Fibroblast of upper back skin (primary cell): ENCODE data around the gene VAT1L.

Experiments used
- DNase-seq: peaks from one replicate; pipeline ENCODE4 v3.0.0-alpha.2; 2013

The VAT1L gene

GRCh38 chr16:77836801-77837200, 48.4 kb downstream of the VAT1L start:
- no peak for DNase-seq

DNA sequence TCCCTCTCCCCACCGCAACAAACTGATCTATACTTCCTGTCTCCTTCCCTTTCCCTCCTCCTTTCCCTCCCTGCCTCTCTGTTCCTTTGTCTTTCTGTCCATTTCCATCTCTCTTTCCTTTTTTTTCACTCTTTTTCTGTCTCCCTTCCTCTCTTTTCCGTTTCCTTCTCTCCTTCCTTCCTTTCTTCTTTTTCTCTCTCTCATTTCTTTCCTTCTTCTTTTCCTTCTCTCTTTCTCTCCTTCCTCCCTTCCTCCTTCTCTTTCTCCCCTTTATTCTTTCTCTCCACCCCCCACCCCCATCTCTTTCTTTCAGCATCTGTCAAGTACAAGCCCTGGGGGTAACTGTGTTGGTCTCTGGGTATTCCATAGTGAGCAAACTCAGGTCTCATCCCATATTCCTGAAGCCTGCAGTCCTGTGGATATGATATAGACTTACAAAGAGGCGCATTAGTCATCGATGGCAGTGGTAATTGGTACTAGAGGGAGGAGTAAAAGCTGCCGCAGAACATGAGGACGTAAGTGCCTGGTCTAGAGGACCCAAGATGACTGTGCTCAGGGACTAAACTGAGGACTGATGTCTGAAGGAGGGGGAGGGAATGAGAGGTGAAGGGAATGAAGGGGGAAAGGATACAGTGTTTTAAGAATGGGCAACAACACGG, 50.4 kb downstream of the VAT1L start:
- DNase-seq: peak; percentile 30

DNA sequence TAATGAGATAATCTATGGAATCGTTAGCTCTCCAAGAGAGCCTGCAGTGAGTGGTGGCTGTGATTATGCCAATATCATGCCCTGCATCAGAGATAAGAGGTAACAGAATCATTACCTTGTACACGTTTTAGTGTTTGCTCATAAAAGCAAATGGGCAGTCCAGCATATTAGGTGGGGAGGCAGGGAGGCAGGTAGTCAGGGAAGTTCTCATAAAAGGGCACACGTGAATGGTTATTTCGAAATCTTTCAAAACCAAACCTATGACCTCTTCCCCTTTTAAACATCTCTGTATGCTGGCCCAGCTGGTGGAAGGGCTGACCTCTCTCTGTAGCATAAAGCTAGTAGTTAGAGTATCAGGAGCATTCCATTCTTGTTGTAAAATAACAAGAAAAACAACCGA, 51.7 kb downstream of the VAT1L start:
- DNase-seq: no peak

- peak; percentile 82 for DNase-seq
Observed at GRCh38 chr16:77840673-77841501, 52.5 kb downstream of the VAT1L start.

DNA sequence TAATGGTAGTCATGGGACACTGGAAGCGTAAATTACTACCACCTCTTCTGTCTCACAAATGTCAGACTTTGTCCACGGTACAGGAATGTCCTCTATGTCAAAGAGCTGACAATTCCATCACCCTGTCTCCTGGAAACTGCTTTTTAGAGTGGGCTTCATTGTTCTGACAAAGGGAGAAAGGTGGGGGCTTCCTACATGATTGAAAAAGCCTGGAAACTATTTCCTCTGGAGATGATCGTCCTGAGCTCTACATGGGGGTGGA, 53.1 kb downstream of the VAT1L start:
- DNase-seq: no peak

GRCh38 chr16:77842468-77842867, 54.1 kb downstream of the VAT1L start:
- DNase-seq: no peak

GRCh38 chr16:77843405-77843804, 55.0 kb downstream of the VAT1L start:
- no peak for DNase-seq

DNA sequence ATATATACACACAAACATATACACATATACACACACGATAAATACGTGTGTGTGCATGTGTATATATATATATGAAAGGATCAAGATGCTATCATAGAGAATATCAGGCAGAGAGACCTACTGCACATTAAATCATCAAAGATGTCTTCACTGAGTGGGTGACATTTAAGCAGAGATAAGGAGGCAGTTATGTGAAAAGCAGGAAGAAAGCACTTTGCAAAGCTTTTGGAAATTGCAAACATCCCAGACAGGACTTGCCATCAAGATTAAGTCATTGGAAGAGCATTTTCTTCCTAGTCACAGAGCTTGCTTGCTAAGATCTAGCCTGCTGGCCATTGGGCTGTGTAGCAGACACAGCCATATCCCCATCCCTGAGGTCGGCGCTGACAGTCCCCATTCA, 56.4 kb downstream of the VAT1L start:
- DNase-seq: no peak

DNA sequence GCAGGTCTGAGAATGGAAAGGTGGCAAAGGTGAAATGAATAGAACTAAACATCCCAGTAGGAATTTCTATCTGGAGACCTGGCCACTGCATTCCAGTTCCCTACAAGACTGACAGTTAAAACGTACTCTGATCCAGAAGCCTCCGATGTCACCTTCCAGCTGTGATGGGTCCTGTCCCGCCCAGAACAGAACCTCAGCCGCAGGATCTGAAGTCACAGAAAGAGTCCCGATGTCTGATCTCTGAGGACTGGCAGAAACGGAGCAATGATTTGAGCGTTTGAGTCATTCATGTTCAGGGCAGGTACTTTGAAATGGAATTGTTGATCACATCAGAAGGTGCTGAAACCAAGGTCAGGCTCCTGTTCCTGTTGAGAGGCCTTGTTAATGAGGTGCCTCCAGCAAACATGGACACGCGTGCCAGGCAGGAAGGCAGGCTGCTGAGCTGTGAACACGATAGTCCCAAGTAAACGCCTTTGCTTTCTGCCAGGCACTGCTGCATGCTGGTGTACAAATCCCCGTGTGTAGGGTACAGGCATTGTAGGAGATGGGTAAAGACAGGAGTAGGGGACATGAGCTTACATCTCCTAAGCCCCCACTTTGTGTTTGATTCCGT, 61.4 kb downstream of the VAT1L start:
- DNase-seq: no peak

- DNase-seq: peak; percentile 51
Observed at GRCh38 chr16:77850636-77851333, 62.4 kb downstream of the VAT1L start.

DNA sequence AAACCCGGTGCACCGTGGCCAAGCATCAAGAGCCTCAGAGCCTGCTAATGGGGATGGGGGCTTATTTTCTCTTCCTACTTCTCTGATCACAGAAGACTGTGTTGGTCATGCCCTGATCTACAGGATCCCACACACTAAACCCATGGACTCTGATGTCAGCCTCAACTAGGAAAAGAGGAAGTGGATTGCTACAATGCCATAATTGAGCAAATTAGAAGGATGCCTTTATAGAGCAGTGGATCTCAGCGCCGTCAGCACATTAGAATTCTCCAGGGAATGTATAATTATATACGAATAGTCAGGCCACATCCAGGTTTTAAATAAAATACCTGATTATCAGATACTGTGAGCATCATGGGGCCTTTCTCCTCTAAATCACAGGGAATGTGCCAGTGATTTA, 64.8 kb downstream of the VAT1L start:
- DNase-seq: no peak

GRCh38 chr16:77856438-77857160, 68.2 kb downstream of the VAT1L start:
- no peak for DNase-seq

- no peak for DNase-seq
Observed at GRCh38 chr16:77858060-77858459, 69.7 kb downstream of the VAT1L start.

DNA sequence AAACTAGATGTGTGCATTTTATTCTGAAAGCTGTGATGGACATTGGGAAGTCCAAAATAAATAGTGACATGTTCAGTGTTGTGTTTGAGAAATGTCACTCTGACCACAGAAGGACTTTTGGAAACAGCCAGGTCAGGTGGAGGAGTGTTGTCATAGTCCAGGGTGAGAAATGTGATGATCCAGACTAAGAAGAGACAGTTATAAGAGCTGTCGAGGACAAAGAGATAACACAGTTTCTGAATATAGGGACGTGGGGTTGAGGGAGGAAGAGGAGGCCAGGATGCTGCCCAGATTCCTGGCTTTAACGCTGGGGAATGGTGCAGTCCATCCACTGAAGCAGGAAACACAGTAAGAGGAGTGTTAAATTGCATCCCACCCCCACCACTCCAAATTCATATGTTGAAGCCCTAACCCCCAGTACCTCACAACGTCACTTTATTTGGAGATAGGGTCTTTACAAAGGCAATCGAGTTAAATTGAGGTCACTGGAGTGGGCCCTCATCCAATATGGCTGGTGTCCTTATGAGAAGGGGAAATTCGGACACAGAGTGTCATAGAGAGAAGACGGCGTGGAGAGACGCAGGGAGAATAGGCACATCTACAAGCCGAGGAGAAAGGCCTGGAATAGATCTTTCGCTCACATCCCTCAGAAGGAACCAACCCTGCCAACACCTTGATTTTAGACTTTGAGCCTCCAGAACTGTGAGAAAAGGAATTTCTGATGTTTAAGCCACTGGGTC, 71.3 kb downstream of the VAT1L start:
- no peak for DNase-seq

GRCh38 chr16:77860953-77861352, 72.6 kb downstream of the VAT1L start:
- DNase-seq: no peak

DNA sequence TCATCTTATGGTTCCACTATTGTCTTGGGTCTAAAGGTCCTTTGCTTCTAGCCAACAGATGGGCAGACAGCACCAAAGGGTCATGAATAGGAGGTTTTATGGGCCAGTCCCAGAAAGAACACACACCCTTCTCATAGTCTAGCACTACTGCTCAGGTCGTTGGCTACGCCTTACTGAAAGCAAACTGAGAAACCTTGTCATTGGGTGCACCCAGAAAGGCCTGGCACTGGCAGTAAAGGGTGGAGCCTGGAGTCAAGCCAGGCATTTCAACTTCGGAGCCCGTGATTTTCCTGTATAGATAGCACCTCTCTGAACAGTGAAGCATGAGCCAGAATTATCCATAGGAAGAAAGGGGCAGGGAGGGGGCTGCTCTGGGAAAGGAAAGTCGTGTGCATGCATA, 74.9 kb downstream of the VAT1L start:
- DNase-seq: no peak

DNA sequence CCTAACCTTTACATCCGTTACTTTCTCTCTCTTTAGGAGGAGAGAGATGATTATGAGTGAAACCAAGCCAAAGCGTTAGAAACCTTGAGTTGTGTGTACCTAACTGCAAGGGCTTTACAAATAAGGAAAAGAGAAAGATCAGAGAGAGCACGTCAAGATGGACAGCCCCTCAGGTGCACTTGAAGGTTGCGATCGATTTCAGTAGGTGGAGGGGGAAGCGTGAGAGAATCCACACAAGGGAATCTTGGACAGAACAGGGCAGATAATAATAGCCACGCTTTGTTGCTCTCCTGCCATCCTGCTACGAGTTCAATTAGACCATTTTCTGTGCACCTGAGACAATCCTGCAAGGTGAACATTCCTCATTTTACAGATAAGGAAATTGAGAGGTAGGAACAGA, 78.4 kb downstream of the VAT1L start:
- no peak for DNase-seq

DNA sequence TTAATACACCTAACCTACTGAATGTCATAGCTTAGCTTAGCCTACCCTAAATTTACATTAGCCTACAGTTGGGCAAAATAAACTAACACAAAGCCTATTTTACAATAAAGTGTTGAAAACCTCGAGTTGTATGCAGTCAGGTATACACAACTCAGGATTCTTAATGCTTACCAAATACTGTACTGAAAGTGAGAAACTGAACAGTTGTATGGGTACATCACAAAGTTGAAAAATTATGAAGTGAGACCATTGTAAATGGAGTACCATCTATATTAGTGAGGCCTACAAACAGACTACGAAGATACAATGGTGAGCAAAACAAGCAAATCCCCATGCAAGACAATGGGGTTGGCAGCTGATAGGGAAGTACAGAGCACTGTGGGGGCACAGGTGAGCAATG, 79.7 kb downstream of the VAT1L start:
- no peak for DNase-seq

DNA sequence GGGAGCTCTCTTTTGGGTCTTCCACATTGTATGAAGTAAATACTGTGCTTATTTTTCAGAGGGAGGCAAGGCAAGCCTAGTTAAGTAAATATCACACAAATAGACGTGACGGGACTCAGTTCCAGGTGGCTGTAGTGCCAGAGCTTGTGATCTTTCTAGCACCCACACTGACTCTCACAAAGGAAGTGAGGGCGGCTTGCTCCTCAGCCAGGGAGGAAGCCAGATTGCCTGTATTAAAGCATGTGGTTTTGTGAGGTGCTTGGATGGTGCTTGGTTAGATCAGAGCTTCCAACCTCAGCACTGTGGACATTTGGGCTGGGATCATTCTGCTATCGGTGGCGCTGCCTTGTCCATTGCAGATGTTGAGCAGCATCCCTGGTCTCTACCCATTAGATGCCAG, 80.1 kb downstream of the VAT1L start:
- no peak for DNase-seq

- DNase-seq: peak; percentile 25
Observed at GRCh38 chr16:77869997-77870813, 81.8 kb downstream of the VAT1L start.

DNA sequence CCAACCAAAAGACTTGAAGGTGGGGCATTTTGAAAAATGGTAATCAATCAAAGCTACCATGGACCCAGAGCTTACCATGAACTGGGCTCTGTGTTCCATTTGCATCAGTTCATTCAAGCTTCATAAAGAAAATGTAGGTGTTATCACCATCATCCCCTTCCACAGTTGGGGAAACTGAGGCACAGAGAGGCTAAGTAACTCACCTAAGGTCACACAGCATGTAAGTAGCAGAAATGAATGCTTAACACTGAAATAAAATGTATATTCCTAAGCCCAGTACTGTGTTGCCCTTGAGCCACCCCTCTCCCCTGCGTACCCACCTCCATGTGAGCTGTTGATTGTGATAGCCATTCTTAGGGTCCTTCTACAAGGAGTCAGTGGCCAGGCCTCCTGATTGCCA, 83.6 kb downstream of the VAT1L start:
- no peak for DNase-seq

GRCh38 chr16:77873066-77873465, 84.7 kb downstream of the VAT1L start:
- DNase-seq: no peak
